OCI-LY3 (cell line): ENCODE data around the gene ANKS4B.

Experiments used
- CTCF ChIP-seq: fragments of 200-600, 300-600 bp; sonication (generic); IDR thresholded peaks from 2 replicates; pipeline ENCODE4 v1.5.1; 2014; ENCODE audit warnings: antibody characterized with exemption, low read length, low read depth
- EZH2phosphoT487 ChIP-seq: fragments of 200-600 bp; shearing (Covaris generic); IDR thresholded peaks from 2 replicates; pipeline ENCODE4 v1.6.1; 2018; ENCODE audit warnings: antibody characterized with exemption, mixed run types, low read depth

GRCh38 chr16:21301168-21301894 is 67.8 kb downstream of the ANKS4B start:
- TF ChIP-seq CTCF (peak; percentile 33), EZH2phosphoT487 (no peak)
